Amygdala (tissue), 56 donors: Measurements from ENCODE around the gene LSM3.

Source experiments
- DNase-seq, 56 donors: peaks; one replicate each; lab custom pipeline; 2025; lab: John Stamatoyannopoulos, UW

LSM3 gene

DNA sequence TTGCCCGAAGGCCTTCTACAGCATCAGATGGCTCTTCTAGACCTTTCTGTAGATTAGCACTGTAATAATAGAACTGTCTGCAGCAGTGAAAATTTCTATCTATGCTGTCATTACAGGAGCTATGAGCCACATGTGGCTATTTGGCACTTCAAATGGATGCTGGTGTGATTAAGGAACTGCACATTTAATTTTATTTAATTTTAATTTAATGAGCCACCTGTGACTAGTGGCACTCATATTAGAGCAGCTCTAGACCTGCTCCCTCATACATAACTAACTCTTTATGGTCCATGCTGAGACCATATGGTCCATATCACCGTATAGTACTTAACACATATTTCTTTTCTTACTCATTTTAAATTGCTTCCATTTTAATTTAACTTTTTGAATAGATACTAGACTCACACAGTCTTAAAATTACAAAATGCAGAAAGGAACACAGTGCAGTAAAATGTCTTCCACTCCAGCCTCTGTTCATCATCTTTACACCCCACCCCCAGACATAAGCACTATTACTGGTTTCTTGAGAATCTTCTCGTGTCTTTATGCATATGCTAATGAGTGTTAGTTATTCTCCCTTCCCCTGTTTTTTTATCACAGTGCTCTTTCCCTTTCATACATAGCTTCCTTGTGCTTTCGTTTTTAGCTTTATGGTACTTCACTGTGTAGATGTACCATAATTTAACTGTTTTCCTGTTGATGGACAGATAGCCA lies 9.6 kb downstream of the LSM3 start:
- no peak for DNase-seq

DNA sequence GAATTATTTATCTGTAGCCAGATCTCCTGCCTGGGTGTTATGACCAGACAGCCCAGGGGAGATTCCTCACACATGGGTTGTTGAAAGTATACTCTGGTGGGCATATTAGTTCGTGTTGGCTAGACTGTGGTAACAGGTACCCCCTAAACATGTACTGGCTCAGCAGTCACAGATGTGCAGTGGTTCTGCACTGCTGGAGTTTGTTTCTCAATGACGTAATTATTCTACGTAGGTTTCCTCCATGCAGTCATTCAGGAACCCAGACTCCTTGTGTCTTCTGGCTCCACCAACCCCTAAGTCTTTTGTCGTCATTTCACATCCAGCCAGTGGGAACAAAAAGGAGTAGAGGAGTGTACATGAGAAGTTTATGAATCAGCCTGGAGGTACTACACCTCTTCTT lies 16.2 kb downstream of the LSM3 start:
- DNase-seq, result no peak

DNA sequence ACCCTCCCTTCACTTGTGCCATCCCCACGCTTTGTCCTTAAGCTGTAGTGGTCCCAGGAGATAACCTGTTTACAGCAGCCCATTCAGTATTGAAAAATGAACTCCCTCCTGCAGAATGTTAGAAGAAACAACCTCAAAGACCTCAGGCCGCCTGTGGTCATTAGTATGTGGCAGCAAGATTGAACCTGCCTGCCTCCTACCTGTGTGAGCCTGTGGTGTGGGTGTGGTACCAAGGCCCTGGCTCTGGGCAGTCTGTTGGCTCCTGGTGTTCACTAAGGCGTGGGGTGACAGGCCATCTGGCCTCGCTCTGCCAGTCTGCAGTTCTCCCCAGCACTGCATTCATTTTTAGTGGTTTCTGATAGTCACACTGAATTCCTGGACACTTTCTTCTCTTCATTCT lies 21.0 kb downstream of the LSM3 start:
- DNase-seq, result no peak

DNA sequence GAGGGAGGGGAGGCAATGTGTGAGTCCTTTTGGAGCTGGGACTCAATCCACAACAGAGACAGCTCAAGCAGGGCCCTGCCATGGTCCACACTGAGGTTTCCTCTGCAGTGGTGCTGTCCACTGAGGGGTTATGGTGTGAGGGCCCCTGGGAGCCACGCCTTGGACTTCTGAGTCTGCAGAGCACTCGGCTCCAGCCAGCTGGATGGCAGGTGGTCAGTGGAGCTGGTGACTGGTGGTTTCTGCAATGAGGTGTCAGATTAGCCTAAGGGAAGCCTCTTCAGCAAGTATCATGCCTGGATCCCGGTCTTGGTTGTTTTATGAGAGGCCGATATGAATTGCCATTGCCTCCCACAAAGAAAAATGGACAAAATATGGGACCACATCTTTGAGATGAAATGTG lies 21.7 kb downstream of the LSM3 start:
- DNase-seq, result no peak

DNA sequence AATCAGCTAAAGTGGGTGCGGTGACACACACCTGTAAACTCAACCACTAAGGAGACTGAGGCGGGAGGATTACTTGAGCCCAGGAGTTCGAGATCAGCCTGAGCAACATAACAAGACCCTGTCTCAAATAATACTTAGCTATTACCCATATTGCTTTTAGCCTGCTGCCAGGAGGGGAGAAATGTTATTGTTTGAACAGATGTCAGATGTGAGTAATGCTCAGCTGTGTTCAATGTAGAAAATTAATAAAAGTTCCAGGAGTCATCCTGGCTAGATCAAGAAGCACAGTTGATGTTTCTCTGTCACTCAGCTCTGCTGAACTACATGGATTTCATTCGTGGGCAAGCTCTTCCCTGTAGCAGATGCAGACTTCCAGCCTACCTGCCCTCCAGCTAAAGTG lies 22.2 kb downstream of the LSM3 start:
- DNase-seq, result no peak

DNA sequence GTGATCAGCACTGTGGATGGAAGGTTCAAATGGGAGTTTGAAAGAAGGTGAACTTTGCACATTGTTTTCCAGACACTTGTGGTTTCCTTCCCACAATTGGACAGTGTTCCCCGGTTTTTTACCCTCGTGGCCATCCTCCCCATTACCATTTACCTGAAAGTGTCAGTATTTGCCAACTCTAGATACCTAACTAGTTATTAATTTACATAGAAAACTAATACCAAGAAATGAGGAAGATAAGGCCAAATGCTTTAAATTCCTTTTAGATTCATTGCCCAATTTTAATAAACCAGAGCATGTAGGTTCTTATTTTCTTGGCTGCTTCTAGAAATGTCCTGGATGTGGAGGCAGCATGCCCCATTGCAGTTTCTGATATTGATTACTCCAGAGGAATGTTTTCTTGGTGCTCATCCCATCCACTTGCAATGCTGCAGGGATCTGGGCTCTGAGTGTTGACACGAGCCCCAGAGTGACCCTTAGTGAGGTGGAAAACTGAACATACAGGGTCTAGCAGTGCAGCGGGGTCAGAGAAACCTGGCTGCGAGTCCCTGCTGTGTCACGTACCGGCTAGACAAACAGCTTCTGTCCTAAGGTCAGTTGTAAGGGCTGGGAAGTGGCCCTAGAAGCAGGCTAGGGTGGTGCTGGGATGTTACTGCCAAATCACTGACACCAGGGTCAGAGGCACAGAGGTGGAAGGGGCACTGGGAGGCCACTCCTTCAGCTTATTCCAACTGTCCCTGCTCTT lies 23.5 kb downstream of the LSM3 start:
- no peak for DNase-seq

DNA sequence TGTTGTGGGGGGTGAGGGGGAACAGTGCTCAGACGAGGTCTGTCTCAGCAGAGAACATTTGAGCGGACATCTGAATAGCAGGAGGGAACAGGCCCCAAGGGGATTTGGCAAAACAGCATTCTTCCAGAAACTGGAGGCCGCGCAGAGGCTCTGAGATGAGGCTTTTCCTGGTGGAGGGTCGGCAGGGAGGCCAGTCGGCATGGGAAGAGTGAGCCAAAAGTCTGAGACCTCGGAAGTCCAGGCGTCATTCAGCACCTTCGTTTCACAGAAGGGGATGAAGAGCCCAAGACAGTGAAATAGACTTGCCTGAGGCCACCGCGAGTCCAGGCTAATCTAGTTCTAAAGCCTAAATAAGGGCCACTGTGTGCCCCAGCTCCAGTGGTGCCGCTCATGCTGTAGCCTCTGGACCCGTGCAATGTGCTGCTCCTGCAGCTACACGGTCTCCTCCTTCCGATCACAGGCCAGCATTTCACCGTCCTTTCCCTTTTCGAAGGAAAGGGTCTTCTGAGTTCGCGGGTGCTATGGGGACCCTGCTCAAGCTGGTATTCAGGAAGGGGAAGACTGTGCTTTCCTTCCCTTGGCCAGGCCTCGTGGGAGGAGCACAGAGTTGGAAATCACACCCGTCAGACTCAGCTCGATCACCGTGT lies 24.4 kb downstream of the LSM3 start:
- no peak for DNase-seq

DNA sequence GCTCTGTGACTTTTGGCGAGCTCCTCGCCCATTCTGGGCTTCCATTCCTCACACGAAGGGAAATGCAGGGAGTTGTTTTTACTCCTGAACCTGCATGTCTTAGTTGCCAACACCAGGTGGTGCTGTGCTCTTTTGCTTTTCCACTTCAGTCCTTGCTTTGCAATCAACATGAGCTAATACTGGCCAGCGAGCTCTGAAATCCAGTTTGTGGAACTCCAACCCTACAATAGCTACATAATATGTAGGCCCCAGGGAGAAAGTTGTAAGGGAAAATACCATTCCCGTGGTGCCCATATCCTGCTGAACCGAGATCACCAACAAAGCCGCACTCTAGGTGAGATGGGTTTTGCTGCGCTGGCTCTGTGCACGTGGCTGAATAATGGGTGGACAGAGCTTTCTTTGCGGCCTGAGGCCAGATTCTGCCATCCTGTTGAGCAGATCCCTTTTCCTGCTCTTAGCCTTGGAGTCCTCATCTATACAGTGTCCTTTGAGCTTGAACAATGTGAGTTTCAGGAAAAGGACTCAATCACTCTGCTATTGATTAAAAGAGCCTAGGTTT lies 25.0 kb downstream of the LSM3 start:
- peak in 49 of 56 donors; percentile 4 to 82 (median 45) for DNase-seq

DNA sequence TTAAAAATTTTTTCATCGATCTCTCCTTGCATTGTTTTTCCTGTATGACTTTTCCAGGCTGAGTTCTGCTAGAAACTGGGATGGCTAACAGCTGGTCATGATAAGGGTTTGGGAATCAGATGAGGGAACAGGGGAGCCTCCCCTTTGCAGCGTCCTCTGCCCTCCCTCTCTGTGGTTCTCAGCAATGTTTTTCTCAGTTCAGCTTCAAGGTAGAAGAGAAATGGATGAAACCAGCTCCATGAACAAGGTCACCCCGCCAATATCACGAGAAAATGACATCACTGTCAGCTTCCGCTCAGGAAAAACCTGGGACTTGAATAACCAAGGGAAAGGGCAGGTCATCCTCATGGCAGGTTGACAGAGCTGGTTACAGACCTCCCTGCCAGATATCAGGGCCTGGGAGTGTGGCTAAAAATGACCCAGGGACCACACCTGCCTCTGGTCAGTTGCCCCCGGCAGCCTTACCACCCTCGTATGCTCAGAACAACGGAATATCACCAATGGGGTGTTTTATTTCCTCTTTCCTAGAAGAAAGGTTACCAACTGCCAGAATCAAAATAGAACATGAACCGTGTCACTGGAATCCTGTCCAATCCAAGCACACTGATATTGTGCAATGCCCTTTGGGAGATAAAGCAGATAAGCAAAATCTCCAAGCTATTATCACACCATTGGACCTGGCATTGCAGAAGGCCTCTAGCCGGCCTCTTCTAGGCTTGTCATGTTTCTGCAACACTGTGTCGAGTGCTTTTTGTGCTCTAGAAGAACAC lies 26.1 kb downstream of the LSM3 start:
- no peak for DNase-seq

DNA sequence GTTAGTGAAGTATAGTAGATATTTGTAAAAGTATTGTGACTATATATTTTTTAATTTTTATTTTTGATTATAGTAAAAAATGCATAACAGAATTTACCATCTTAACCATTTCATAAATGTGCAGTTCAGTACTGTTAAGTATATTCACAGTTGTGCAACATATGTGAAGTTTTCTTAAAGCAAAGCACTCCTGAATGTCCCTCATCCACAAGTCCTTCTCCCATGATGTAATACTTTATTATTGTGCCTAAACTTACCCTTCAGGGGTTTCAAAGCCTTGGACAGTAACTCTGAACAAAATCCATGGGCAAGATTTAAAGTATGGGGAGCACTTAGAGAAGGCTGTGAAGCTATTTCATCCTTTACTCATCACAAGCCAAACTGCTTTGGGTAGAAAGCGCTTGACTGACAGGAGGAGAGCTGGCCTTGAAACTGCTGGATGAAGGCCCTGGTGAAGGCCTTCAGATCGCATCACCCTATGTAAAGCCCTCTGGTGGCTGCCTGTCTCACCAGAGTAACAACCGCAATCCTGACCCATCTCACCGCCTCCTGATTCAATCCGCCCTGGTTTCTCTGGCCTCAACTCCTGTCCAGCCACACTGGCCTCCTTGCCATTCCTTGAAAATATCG lies 28.0 kb downstream of the LSM3 start:
- no peak for DNase-seq

DNA sequence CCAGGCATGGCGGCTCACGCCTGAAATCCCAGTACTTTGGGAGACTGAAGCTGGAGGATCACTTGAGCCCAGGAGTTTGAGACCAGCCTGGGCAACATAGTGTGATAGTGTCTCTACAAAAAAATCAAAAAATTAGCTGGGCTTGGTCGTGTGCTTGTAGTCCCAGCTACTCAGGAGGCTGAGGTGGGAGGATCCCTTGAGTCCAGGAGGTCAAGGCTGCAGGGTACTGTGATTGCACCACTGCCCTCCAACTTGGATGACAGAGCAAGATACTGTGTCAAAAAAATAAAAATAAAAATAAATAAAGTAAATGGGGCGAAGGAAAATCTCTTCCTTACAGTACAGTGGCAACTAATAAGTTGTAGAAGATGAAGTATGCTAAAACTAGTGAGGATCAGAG lies 29.6 kb downstream of the LSM3 start:
- no peak for DNase-seq

DNA sequence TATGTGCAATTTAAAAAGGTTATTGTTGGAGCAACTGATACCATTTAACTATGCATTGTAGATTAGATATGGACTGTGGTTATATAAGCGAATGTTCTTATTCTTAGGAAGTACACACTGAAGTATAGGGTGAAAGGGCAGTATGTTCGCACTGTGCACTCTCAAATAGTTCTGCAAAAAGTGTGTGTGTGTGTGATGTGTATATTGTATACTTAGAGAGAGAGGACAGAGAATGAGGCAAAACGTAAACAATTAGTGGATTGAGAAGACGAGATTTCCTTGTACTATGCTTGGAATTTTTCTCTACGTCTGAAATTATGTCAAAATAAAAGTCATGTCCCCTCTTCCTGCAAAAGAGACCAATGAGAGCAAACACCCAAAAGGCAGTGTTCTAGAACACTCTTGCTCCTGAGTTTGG lies 30.4 kb downstream of the LSM3 start:
- DNase-seq, result no peak

DNA sequence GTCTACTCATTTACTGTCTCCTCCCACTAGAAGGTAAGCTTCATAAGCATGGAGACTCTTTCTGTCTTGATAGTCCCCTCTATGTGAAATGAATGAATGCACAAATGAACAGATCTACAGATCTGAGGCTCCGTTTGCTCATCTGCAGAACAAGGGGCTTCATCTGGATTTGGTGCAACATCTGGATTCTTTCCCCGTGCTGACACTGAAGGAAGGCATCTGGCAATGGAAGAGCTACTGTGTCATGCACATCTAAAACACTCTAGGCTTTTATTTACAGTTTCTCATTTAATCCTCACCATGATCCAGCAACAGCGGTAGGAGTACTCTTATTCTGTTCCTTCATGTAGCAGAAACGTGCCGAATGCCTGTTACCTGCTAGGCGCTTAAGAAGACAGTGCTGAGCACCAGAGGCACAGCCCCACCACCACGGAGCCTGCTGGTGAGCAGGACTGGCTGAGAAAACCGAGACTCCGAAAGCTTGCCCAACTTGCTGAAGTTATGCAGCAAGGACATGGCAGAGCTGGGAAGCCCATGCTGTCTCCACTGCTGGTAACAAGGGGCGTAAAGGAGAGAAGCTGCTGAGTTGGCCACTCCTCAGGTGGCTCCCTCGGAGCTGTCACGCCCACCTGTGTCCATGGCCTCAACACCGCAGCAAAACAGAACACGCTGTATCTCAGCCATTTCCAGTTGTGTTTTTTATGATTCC lies 31.1 kb downstream of the LSM3 start:
- no peak for DNase-seq

DNA sequence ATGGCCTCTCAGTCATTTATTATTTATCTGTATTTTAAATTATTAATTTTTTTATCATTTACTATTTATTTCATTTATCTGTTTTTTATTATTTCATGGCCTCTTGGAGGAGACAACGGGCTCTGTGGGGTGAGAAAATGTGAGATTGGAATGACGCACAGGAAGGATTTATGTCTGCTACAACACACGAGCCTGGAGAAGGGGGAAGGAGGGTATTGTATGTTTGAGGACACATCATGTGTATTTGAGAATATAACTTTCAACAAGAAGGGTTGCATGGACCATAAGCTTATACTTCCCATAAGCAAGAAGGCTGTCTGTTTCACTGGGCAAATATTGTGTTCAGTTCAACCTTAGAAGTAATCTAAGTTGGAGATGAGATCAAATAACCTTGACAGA lies 31.7 kb downstream of the LSM3 start:
- DNase-seq, result no peak

DNA sequence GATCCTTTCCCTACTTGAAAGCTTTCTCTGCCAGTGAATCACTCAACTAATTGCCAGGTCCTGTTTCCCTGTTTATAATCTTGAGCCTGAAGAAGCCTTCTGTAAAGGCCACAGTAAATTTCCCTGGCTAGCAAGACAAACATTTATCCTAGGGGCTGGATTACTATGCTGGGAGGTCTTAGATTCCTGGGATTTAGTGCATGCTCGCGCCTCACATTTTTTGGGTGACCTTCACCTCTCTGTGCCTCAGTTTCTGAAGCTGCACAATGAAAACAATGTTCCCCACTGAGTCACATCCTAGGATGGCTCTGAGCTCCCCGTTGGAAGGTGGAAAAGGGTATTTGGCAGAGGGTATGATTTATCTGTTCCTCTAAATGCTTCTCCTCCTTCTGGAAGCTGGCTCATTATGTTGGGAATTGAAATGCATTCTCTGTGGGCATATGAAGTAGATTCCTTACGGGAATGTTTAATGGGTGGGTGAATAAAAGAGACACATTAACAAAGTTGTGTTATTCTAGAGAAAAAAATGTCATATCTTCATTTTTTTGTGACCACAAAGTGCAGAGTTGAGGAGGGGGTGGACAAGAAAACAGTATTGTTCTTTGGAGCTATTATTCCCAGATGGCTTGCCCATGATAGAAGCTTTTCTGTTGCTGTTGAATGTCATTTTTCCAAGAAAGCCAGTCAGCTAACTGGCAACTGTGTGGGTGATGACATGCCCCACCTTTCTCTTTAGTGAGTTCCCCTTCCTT lies 32.4 kb downstream of the LSM3 start:
- DNase-seq, result no peak

DNA sequence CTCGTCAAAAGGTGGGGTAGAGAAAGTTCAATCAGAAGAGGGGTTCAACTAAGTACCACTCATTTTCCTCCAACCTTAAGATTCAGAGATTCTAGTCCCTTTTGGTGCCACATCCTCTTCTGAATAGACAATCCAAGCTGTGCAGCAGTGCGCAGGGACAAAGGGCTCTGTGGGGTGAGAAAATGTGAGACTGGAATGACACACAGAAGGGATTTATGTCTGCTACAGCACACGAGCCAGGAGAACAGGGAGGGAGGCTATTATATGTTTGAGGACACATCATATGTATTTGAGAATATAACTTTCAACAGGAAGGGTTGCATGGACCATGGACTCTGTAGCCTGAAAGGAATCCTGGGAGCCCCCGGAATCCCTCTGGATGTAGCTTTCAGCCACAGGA lies 33.0 kb downstream of the LSM3 start:
- DNase-seq, result no peak

DNA sequence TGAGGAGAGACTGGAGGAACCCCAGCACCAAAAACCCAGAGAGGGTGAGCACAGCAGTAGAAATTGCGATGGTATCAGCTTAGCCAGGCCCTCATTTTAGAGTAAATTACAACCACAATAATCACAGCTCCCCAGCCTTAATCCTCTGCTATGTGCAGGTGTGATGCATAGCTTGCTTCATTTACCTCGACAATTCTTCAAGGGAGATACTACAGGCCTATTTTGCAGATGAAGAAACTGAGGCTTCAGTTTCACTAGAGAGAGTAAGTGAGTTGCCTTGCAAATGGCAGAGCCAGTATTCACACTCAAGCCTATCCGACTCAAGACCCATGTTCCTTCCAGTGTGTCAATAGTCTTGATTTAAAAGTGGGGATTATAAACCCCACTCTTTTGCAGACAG lies 33.4 kb downstream of the LSM3 start:
- no peak for DNase-seq

DNA sequence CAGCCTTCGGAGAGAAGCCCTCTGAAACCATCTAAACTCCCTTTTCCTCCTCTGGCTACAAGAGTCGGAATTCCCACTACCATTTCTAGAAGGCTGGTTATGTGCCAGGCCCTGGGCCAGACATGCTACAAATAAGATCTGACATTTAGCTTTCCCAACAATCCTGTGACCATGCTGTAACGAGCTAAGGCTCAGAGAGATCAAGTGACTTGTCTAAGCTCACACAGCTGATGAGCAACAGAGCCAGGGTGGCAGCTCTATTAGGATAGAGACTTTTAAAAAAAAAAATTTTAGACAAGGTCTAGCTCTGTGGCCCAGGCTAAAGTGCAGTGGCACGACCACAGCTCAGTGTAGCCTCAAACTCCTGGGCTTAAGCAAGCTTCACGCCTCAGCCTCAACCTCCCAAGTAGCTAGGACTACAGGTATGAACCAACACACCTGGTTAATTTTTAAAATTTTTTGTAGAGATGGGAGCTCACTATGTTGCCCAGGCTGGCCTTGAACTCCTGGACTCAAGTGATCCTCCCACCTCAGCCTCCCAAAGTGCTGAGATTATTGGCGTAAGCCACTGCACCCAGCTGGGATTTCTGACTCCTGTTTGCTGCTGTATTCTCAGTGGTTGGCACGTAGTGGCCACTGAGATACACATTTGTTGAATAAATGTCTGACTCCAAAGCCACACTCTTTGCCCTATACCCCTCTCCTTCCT lies 34.6 kb downstream of the LSM3 start:
- DNase-seq, result no peak
